Left cardiac atrium (tissue), 4 donors: ENCODE measurements around the gene FNDC3A. TPM values are rescaled to one million over a fixed set of nuclear protein-coding genes. Genes with fewer than 3 reads are reported as not detected.

Experiments used
- ATAC-seq, 2 donors: fragments of 200-7000 bp; cut with Tn5 transposase; one replicate each; pipeline ENCODE4 v1.9.1; 2020; ENCODE audit warnings: mild to moderate bottlenecking in 2 of 2, moderate library complexity in 2 of 2
- DNase-seq: peaks from one replicate; pipeline ENCODE4 v3.0.0-alpha.2; 2020
- intact Hi-C, 2 donors: fragments of 100-400 bp; cut with DNase I; formaldehyde crosslinking; loops; one replicate each; pipeline versions ENCODE4 v1.14.1 to v1.15.1; 2022 to 2023
- long read RNA-seq: library from polyadenylated mRNA; unstranded; transcript quantifications from one replicate; pipeline ENCODE4 v2.0.0, GENCODE V29; 2021
- total RNA-seq, 2 donors: library from RNA; stranded (reverse); fragmentation: NEBNext Ultra II Directional; extraction: Animal tissue kit (Norgen Biotek cat#: 25700); gene quantifications; one replicate each; pipeline ENCODE4 v1.2.1, GENCODE V29; 2021
- donor health status: DM: no; HTN: yes; CAD: no.
- donor health status: DM: no; HTN: yes; CAD: no; lungs with severe emphysema.
- donor health status: DM: yes; HTN: yes; CAD: no.
- donor health status: Dilated cardiomyopathy.

The FNDC3A gene, protein sequence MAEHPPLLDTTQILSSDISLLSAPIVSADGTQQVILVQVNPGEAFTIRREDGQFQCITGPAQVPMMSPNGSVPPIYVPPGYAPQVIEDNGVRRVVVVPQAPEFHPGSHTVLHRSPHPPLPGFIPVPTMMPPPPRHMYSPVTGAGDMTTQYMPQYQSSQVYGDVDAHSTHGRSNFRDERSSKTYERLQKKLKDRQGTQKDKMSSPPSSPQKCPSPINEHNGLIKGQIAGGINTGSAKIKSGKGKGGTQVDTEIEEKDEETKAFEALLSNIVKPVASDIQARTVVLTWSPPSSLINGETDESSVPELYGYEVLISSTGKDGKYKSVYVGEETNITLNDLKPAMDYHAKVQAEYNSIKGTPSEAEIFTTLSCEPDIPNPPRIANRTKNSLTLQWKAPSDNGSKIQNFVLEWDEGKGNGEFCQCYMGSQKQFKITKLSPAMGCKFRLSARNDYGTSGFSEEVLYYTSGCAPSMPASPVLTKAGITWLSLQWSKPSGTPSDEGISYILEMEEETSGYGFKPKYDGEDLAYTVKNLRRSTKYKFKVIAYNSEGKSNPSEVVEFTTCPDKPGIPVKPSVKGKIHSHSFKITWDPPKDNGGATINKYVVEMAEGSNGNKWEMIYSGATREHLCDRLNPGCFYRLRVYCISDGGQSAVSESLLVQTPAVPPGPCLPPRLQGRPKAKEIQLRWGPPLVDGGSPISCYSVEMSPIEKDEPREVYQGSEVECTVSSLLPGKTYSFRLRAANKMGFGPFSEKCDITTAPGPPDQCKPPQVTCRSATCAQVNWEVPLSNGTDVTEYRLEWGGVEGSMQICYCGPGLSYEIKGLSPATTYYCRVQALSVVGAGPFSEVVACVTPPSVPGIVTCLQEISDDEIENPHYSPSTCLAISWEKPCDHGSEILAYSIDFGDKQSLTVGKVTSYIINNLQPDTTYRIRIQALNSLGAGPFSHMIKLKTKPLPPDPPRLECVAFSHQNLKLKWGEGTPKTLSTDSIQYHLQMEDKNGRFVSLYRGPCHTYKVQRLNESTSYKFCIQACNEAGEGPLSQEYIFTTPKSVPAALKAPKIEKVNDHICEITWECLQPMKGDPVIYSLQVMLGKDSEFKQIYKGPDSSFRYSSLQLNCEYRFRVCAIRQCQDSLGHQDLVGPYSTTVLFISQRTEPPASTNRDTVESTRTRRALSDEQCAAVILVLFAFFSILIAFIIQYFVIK
- total RNA-seq = 10 to 100 TPM; 22.0 to 35.8 TPM
- long read RNA-seq, full-length matches to known transcripts = 5 of 17 reads
- long read RNA-seq, partial matches to known transcripts = 8 of 17 reads
- long read RNA-seq, other reads (novel, unspliced or antisense) = 4 of 17 reads

GRCh38 chr13:48975856-48976575, at the start of gene FNDC3A:
Gene FNDC3A (plus strand): TSS chr13:48975912. CDS start chr13:49006191, 30,279 bp downstream.
- intact Hi-C loops = loop anchor here in 1 of 2 donors (5.0 to 10.0 kb wide), 3 partner anchors 119 to 469 kb away; partner anchors contain the start of genes CAB39L and SETDB2
- peak; percentile 88 for DNase-seq

DNA sequence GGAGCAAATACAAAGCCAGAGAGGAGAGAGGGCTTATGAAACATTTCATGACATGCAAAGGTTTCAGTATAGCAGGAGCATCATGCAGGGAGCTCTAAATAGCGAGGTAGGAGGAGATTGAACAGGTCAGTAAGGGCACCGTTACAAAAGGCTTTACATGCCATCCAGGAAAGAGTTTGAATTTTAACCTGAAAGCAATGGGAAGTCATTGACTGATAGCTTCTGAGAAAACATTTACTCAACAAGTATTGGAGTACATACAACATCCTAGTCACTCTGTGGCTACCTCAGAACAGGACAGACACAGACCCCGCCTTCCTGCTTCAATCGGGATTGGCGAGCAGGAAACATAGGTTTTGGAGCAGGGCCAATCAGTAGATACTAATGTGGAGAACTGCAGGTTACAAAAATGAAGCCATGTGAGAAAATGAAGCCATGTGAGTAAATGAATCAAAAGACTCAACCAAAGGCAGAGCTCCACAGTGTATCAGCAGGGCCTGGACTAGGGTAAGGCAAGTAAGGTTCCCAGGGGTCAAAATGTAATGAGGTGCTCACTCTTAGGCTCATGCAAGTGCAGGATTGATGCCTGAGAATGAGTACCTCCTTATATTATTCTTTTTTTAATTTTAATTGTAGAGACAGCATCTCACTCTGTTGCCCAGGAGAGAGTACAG, 46.8 kb upstream of the FNDC3A start:
- no peak for ATAC-seq
- intact Hi-C loops = no loop called here
- DNase-seq = no peak

More at GRCh38 chr13:48975856-48976575, at the start of gene FNDC3A:
- peak; percentile 92 to 94 for ATAC-seq

- intact Hi-C loops = no loop called here
- ATAC-seq = no peak
Measured at GRCh38 chr13:48930918-48931317, 44.8 kb upstream of the FNDC3A start.

GRCh38 chr13:48938308-48938943, 37.3 kb upstream of the FNDC3A start:
- ATAC-seq (no peak), DNase-seq (no peak)
- intact Hi-C loops = no loop called here

More at GRCh38 chr13:48930918-48931317, 44.8 kb upstream of the FNDC3A start:
- DNase-seq = no peak

DNA sequence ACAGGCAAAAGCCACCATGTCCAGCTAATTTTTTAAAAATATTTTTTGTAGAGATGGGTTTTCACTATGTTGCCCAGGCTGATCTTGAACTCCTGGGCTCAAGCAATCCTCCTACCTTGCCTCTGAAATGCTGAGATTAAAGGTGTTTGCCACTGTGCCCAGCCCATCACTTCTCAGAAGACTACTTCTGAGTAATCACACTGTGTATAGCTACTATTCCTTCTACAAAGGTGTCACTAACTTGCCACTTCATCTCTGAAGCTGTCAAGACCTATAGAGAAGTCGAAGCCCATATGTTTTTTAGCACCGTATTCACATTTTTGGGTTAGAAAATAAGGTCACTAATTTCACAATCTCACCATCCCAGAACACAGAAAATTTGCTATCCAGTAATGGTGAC, 36.0 kb upstream of the FNDC3A start:
- intact Hi-C loops = no loop called here
- DNase-seq = no peak
- ATAC-seq = no peak

GRCh38 chr13:48942131-48942530, 33.6 kb upstream of the FNDC3A start:
- intact Hi-C loops = no loop called here
- no peak for DNase-seq
- ATAC-seq = no peak

GRCh38 chr13:48944221-48944620, 31.5 kb upstream of the FNDC3A start:
- ATAC-seq = no peak
- DNase-seq = no peak
- intact Hi-C loops = no loop called here

DNA sequence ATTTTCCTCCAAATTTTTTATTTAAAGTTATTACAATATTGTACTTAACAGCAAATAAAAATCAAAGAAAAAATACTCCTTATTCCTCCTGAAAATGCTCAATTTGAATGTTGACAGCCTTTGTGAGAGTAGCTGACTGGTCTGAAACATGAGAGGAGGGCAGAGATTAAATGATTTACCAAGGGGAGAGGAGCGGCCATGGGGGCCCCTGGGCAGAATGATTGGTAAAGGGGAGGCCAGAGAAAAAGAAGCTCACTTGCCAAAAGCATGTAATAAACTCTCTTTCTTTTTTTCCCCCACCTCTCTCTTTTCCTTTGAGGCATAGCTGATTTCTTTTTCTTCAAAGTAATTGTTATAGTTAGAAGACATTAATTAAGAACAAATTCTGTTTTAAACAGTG, 30.1 kb upstream of the FNDC3A start:
- no peak for ATAC-seq
- intact Hi-C loops = no loop called here
- DNase-seq = no peak

- intact Hi-C loops = no loop called here
- no peak for ATAC-seq
Measured at GRCh38 chr13:48946163-48946562, 29.5 kb upstream of the FNDC3A start.

DNA sequence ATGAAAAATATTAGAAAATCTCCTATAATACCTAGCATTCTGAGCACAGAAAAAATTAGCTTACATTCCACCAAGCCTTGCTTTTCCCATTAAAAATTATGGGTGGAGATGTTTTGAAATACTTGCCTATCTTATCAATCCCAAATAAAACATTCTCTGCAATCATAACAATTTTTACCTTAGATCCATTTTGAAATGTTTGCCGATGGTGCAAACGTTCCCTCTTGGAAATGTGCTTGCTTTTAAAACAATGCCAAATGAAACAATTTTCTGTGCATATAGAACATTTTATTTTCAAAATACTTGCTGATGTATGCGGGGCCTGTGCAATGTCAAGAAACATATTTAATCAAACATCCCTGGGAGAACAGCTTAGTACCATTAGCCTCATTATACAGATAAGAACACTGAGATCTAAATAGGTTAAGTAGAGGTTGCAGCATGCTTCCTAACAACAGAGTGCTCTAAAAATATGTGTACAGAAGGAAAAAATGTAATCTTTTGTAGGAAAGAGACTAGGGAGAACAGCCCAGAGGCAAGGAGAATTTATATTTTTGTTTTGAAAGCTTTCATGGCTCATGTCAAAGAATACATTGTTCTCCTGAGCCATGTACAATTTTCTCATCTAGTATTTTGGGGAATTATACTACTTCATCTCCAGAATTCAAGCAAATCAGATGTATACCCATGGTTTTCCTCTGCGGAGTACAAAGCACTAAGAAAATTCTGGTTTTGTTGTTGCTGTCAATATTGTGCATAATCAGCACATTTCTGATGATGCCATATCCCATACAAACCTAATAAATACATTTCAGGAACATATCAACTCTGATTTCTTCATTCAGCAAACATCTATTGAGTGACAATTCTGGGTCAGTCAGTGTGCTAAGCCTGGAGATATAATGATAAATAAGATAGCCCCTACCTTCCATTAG, 25.9 kb upstream of the FNDC3A start:
- ATAC-seq (no peak), DNase-seq (no peak)
- intact Hi-C loops = no loop called here

More at GRCh38 chr13:48946163-48946562, 29.5 kb upstream of the FNDC3A start:
- no peak for DNase-seq

DNA sequence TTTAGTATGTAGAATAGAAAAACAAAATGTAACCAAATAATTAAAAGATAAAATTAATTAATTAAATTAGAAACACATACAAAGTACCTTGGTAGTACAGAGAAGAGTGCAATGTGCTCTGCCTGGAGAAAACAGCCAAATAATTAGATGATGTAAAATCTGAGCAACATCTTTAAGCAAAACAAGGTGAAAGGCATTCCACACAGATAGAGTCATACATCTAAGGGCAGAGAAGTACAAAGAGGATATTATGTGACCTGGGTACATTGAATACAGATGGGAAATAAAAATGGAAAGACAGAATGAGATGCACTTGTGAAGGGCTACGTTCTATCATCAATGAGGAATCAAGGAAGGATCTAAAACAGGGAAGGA, 25.2 kb upstream of the FNDC3A start:
- ATAC-seq = no peak
- intact Hi-C loops = no loop called here
- no peak for DNase-seq

DNA sequence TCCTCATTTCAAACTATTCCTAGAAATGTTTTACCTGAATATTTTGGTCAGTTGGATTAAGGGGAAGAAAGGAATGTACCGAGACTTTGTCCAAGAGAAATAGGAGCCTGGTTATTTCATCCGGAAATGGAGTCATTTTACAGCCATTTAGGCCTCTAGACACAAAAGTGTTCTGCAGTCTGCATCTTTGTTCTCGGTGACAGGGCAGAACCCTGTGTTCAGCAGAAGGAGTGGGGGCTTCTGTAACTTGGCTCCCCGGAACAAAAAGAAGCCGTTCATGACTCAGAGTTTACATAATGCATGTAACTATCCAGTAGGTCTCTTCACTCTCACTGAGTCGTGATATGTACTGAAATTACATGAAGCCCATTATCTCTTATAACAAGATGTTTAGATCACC, 21.6 kb upstream of the FNDC3A start:
- intact Hi-C loops = no loop called here
- DNase-seq (no peak), ATAC-seq (no peak)

- no peak for DNase-seq
- ATAC-seq = no peak
- intact Hi-C loops = no loop called here
Measured at GRCh38 chr13:48955536-48955935, 20.2 kb upstream of the FNDC3A start.

- DNase-seq (no peak), ATAC-seq (no peak)
- intact Hi-C loops = no loop called here
Measured at GRCh38 chr13:48961379-48961778, 14.3 kb upstream of the FNDC3A start.

DNA sequence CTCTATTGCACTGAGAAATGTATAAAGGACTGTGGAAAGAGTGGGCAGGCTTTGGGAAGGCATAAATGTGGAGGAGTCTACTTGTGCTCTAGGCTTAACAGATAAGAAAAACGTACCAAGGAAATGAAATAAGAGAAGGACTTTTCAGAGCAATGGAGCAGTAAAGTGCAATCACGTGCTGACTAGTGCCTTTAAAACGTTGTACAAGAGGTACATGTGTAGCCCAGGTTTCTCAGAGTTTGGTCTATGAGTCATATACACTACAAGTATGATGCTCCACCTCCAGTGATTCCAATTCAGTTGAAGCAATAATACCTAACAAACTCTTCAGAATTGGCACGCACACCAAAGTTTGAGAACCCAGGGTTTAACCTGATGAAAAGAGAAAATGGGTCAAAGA, 13.4 kb upstream of the FNDC3A start:
- DNase-seq (no peak), ATAC-seq (peak in 1 of 2 donors; percentile 74)
- intact Hi-C loops = no loop called here

DNA sequence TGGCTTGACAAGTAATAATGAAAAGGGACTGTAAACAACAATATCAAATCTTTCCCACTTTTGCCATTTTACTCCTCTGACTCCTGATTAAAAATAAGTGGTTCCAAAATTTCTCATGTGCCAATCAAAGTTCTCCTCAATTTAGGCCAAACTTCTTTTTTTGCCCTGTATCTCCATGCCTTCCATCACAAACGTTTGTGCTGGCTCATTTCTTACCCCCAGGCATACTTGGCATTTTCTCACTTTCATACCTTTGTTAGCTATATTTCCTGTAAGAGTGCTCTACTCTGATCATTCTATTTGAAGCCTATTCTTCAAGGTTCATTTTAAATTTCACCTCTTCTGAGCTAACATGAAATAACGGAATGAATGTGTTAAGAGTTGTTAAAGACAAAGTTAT, 10.0 kb upstream of the FNDC3A start:
- no peak for DNase-seq
- intact Hi-C loops = no loop called here
- no peak for ATAC-seq
